Measurements from ENCODE around the gene MRPL17.

The MRPL17 gene

GRCh38 chr11:6663794-6664469 lies 19.2 kb downstream of the MRPL17 start:
- no peak for TF ChIP-seq CTCF (IDR thresholded peaks at IDR 0.05; ENCODE audit: control insufficient read depth, insufficient read depth, low read depth, low read length, missing control alignments)
- DNase-seq (ENCODE audit: low read depth), result no peak
- H3K4me3 ChIP-seq (ENCODE audit: control insufficient read depth, low read depth, low read length), result no peak overlapping the region

GRCh38 chr11:6660712-6661111 lies 22.4 kb downstream of the MRPL17 start:
- TF ChIP-seq CTCF (IDR thresholded peaks at IDR 0.05; ENCODE audit: control insufficient read depth, insufficient read depth, low read depth, low read length, missing control alignments), result no peak
- DNase-seq (ENCODE audit: low read depth), result no peak
- no peak overlapping the region for H3K4me3 ChIP-seq (ENCODE audit: control insufficient read depth, low read depth, low read length)

GRCh38 chr11:6658647-6659046 lies 24.5 kb downstream of the MRPL17 start:
- no peak for DNase-seq (ENCODE audit: low read depth)
- TF ChIP-seq CTCF (IDR thresholded peaks at IDR 0.05; ENCODE audit: control insufficient read depth, insufficient read depth, low read depth, low read length, missing control alignments), result no peak
- H3K4me3 ChIP-seq (ENCODE audit: control insufficient read depth, low read depth, low read length), result no peak overlapping the region

GRCh38 chr11:6657346-6657745 lies 25.8 kb downstream of the MRPL17 start:
- TF ChIP-seq CTCF (IDR thresholded peaks at IDR 0.05; ENCODE audit: control insufficient read depth, insufficient read depth, low read depth, low read length, missing control alignments), result no peak
- DNase-seq (ENCODE audit: low read depth), result no peak
- no peak overlapping the region for H3K4me3 ChIP-seq (ENCODE audit: control insufficient read depth, low read depth, low read length)

GRCh38 chr11:6656936-6657335 lies 26.2 kb downstream of the MRPL17 start:
- TF ChIP-seq CTCF (IDR thresholded peaks at IDR 0.05; ENCODE audit: control insufficient read depth, insufficient read depth, low read depth, low read length, missing control alignments), result no peak
- DNase-seq (ENCODE audit: low read depth), result no peak
- no peak overlapping the region for H3K4me3 ChIP-seq (ENCODE audit: control insufficient read depth, low read depth, low read length)

- H3K4me3 ChIP-seq (ENCODE audit: control insufficient read depth, low read depth, low read length), result no peak overlapping the region
- DNase-seq (ENCODE audit: low read depth), result no peak
- no peak for TF ChIP-seq CTCF (IDR thresholded peaks at IDR 0.05; ENCODE audit: control insufficient read depth, insufficient read depth, low read depth, low read length, missing control alignments)
Observed at GRCh38 chr11:6656584-6656915, 26.6 kb downstream of the MRPL17 start.
